Fibroblast of skin of back (primary cell): ENCODE measurements around the gene DCN.

Experiments
- DNase-seq: peaks from one replicate; pipeline ENCODE4 v3.0.0-alpha.2; 2013

DCN gene

DNA sequence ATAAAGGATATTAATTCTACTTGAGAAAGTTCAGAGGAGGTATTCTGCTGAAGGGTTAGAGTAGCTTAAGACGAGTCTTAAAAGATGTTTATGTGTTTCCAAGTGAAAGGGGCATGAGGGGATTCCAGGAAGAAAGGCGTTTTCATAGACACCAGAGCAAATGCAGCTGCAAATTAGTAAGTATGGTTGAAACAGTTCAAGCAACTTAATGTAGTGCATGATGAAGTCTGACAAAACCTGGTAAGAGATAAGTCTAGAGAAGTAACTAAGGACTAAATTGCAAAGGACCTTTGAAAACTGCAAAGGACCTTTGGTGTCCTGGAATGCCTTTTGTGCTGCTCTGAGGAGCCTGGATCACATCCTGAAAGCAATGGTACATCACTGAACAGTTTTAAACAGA lies 82.8 kb downstream of the DCN start:
- no peak for DNase-seq

DNA sequence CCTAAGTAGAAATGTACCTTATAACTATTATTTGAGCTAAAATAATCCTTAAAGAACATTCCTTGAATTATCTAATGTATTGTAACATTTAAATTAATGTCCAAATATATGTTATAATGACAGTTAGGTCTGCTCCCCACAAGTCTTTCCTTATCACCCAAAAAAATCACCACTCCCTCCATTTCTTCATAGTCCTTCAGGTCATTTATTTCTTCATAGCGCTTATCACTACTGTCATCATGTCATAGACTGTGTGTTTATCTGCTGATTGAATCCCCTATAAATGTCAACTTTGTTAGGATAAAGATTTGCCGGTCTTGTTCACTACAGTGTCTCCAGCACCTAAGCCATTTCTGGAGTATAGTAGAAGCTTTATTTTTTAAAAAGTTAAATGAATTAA lies 83.3 kb downstream of the DCN start:
- no peak for DNase-seq

DNA sequence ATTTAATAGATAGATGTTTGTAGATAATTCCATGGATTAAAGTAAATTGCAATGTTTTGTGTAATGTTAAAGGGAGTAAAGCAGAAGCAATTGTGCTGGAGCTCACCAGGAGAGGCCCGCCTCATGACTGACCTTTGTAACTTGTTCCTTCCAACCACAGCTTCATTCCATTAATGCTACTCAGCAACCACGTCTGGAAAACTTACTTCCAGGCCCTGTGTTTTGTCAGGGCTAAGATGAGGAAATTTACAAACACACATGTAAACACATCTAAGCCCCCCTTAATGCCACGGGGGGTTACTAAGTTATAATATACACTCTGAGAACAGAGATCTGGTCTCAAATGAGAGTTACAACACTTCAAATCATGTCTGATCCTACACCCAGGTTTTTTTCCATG lies 83.7 kb downstream of the DCN start:
- peak; percentile 94 for DNase-seq

DNA sequence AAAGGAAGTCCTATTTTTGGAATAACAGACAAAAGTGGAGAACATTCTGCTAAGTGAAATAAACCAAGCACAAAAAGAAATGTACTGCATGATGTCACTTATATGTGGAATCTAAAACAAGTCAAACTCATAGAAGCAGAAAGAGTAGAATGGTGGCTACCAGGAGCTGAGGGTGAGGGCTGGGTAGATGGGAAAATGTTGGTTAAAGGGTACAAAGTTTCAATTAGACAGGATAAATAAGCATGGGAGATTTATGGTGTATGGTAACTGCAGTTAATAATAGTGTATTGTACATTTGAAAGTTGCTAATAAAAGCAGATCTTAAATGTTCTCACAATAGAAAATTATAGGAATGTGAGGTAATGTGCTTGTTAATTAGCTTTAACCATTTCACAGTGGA lies 84.2 kb downstream of the DCN start:
- no peak for DNase-seq

DNA sequence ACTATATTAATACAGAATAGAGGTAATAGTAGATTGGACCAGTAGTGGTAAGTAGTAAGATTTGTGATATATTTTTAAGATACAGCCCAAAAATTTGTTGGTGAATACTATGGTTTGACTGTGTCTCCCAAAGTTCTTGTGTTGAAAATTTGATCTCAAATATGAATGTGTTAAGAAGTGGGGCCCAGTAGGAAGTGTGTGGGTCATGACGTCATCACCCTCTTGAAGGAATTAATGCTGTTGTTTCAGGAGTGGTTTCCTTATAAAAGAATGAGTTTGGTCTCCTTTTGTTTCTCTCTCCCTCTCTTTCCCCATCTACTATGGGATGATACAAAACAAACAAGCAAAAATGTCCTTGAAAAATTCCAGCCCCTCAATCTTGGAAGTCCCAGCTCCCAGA lies 87.7 kb downstream of the DCN start:
- DNase-seq, result no peak

DNA sequence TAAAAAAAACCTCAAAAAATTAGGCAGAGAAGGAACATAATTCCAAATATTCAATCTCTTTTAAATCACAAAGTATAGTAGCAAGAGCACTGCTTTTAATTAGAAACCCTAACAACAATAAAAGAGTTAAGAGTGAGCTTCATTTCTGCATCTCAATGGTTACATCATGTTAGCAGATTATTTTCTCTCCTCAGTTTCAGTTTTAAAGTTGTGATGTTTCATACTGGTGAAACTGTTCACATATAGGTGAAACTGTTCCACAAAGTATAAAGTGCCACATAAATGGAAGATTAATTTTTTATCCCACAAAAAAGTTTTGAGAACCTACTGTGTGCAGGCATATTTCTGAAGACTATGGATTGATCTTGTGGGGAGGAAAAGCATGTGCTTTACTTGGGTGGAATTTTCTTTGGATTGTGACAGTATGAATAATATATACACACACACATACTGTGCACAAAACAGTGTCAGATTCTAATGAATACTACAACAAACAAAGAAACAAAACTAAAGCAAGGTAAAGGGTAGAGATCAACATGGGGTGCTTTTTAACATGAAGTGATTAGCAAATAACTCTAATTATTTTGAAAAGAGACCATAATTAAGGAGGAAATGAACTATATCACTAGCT lies 88.5 kb downstream of the DCN start:
- DNase-seq, result no peak

DNA sequence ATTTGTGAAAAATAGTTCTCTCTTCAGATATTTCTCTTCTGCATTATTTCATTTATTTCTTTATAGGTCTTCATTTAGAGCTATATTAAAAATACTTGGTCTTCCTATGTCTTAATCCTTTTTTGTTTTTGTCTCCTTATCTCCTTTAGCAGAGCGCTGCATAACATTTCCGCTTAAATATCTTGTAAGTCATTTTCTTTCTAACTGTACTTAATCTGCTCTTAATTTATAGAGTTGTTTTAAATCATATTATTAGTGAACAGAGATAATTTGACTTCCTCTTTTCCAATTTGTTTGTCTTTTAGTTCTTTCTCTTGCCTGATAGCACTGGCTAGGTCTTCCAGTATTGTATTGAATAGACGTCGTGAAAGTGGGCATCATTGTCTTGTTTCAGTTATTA lies 89.3 kb downstream of the DCN start:
- DNase-seq, result no peak

DNA sequence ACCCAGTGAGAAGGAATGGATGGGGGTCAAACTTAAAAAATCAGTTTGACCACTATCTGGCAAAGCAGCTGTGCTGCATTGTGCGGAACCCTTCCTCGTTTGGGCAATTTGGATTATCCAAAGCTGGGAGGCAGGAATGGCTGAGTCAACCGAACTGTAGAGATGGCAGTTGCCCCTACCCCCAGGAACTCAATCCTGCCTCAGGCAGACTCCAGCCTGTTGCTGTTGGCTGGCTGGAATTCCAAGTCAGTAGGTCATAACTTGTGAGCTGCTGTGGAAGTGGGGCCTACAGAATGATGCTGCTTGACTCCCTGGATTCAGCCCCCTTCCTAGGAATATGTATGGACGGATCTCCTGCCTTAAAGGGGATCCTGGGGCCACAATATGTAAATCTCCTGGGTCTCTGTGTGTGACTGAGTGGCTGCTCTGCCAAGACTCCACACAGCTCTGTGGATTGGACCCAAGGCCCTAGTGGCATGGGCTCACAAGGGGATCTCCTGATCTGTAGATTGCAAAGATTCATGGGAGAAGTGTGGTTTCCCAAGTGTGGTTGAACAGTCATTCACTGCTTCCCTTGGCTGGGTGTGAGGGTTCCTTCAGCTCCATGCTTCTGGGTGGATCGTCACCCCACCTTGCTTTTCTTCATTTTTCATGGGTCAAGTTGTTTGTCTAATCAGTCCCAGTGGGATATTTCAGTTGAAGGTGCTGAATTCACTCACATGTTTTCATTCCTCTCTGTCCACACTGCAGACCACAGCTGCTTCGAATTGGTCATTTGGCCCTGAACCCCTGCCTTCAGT lies 90.5 kb downstream of the DCN start:
- peak; percentile 44 for DNase-seq
